Measurements from ENCODE around the gene NUTF2. TPM values are rescaled to one million over a fixed set of nuclear protein-coding genes. Genes with fewer than 3 reads are reported as not detected.
"Not testable (repeated sequence)": the region's sequence is repeated elsewhere in the genome, so short reads cannot be mapped to it uniquely, and the experiment has no call there.

Gene NUTF2
- total RNA-seq, 1 donor from 2014 or later = 131 TPM

GRCh38 chr16:67825906-67826305, 20.8 kb upstream of the NUTF2 start:
- TF ChIP-seq POLR2AphosphoS5 (IDR thresholded peaks at IDR 0.05; ENCODE audit: insufficient read depth in 1 of 2, low read depth in 1 of 2) = no peak
- intact Hi-C loops (cut with DNase I) = no loop called here
- no peak overlapping the region for H3K27ac ChIP-seq
- DNase-seq (ENCODE audit: extremely low spot score in 2 of 2) = no peak
- no peak overlapping the region for H3K4me3 ChIP-seq
- no peaks in the 10 kb centered on the region for H3K27me3 ChIP-seq
- no peaks in the 10 kb centered on the region for H3K4me1 ChIP-seq
- peaks cover 0 to 29% of the 10 kb centered on the region in 2 donors for H3K36me3 ChIP-seq
- no peaks in the 10 kb centered on the region for H3K9me3 ChIP-seq

DNA sequence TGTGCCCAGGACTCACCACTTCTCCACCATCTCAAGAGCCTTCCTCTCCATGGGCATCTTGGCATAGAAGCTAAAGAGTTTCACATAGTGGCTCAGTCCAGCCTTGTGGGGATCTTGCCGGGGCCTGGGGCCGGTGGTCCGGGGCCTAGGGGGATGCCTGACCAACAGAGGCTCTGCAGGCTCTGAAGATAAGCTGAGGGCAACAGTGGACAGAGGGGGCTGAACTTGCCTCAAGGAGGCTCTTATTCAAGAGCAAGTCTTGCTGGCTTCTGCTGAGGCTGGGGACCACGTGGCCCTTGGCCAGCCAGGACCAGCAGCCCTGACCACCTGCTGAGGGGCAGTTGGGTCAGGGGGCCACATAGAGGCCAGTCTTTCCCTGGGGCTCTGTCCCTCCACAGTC, 18.1 kb upstream of the NUTF2 start:
- intact Hi-C loops (cut with DNase I) = no loop called here

DNA sequence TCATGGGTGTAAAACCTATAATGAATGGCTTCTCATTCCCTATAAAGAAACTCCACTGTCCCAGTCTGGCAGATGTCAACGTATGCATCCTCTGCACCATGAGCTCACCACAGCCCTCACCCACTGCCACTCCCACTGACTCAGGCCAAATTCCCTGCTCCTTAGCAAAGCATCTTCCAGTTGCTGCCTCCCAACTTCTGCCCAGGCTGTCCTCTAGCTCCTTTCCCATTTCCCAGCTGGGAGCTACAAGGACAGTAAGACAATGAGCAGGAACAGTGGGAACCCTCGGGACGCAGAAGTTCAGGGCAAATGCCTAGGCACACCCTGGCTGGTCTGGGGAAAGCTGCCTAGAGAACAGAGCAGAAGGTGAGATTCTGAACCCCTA, 13.7 kb upstream of the NUTF2 start:
- H3K4me1 ChIP-seq = peaks cover 20% of the 10 kb centered on the region
- H3K27me3 ChIP-seq = no peaks in the 10 kb centered on the region
- H3K27ac ChIP-seq = peak overlapping the region; percentile 24
- intact Hi-C loops (cut with DNase I) = no loop called here
- no peak for DNase-seq (ENCODE audit: extremely low spot score in 2 of 2)
- peak overlapping the region; percentile 64 to 70 for H3K4me3 ChIP-seq
- H3K36me3 ChIP-seq = peaks cover 0 to 32% of the 10 kb centered on the region in 2 donors
- no peak for TF ChIP-seq POLR2A (IDR thresholded peaks at IDR 0.05)
- TF ChIP-seq POLR2AphosphoS5 (IDR thresholded peaks at IDR 0.05; ENCODE audit: insufficient read depth in 1 of 2, low read depth in 1 of 2) = no peak
- no peak for TF ChIP-seq CTCF (IDR thresholded peaks at IDR 0.05)
- no peaks in the 10 kb centered on the region for H3K9me3 ChIP-seq

More for the DNA sequence above, 18.1 kb upstream of the NUTF2 start:
- no peaks in the 10 kb centered on the region for H3K9me3 ChIP-seq
- no peak overlapping the region for H3K27ac ChIP-seq
- H3K4me1 ChIP-seq = peaks cover 13% of the 10 kb centered on the region
- TF ChIP-seq CTCF (IDR thresholded peaks at IDR 0.05) (no peak), POLR2AphosphoS5 (IDR thresholded peaks at IDR 0.05; ENCODE audit: insufficient read depth in 1 of 2, low read depth in 1 of 2) (no peak), POLR2A (IDR thresholded peaks at IDR 0.05) (no peak)
- peaks cover 0 to 43% of the 10 kb centered on the region in 2 donors for H3K36me3 ChIP-seq
- no peak overlapping the region for H3K4me3 ChIP-seq
- H3K27me3 ChIP-seq = no peaks in the 10 kb centered on the region
- DNase-seq (ENCODE audit: extremely low spot score in 2 of 2) = no peak

- H3K9me3 ChIP-seq = no peaks in the 10 kb centered on the region
- H3K36me3 ChIP-seq = peaks cover 0 to 32% of the 10 kb centered on the region in 2 donors
- DNase-seq (ENCODE audit: extremely low spot score in 2 of 2) = no peak
- H3K4me3 ChIP-seq = peak overlapping the region; percentile 64 to 70
- TF ChIP-seq POLR2AphosphoS5 (IDR thresholded peaks at IDR 0.05; ENCODE audit: insufficient read depth in 1 of 2, low read depth in 1 of 2) (peak; percentile 82 to 92), POLR2A (IDR thresholded peaks at IDR 0.05) (peak in 1 of 2 donors; percentile 49), CTCF (IDR thresholded peaks at IDR 0.05) (no peak)
- H3K27me3 ChIP-seq = no peaks in the 10 kb centered on the region
- peak overlapping the region; percentile 24 for H3K27ac ChIP-seq
- H3K4me1 ChIP-seq = peaks cover 20% of the 10 kb centered on the region
- intact Hi-C loops (cut with DNase I) = no loop called here
Measured at GRCh38 chr16:67833415-67834241, 13.1 kb upstream of the NUTF2 start.

DNA sequence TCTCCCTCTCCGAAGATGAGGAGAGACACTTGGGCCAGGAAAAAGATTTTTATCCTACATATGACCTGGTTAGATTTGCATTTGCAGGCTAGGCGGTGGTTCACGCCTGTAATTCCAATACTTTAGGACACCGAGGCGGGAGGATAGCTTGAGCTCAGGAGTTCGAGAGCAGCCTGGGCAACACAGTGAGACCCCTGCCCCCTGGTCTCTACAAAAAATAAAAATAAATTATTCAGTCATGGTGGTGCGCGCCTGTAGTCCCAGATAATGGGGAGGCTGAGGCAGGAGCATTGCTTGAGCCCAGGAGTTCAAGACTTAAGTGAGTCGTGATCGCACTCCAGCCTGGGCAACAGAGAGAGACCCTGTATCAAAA, 12.5 kb upstream of the NUTF2 start:
- peak overlapping the region; percentile 64 to 70 for H3K4me3 ChIP-seq
- H3K27ac ChIP-seq = peak overlapping the region; percentile 24
- no peaks in the 10 kb centered on the region for H3K9me3 ChIP-seq
- TF ChIP-seq CTCF (IDR thresholded peaks at IDR 0.05) = no peak
- TF ChIP-seq POLR2AphosphoS5 (IDR thresholded peaks at IDR 0.05; ENCODE audit: insufficient read depth in 1 of 2, low read depth in 1 of 2) = no peak
- H3K27me3 ChIP-seq = no peaks in the 10 kb centered on the region
- intact Hi-C loops (cut with DNase I) = no loop called here
- H3K36me3 ChIP-seq = peaks cover 0 to 31% of the 10 kb centered on the region in 2 donors
- H3K4me1 ChIP-seq = peaks cover 20% of the 10 kb centered on the region
- no peak for DNase-seq (ENCODE audit: extremely low spot score in 2 of 2)

GRCh38 chr16:67837190-67837589, 9.5 kb upstream of the NUTF2 start:
- H3K36me3 ChIP-seq; DNase-seq (ENCODE audit: extremely low spot score in 2 of 2); H3K27me3 ChIP-seq; intact Hi-C loops (cut with DNase I); H3K9me3 ChIP-seq; H3K27ac ChIP-seq; H3K4me3 ChIP-seq: not testable (repeated sequence)
- peaks cover 23% of the 10 kb centered on the region for H3K4me1 ChIP-seq

Data from vagina (tissue), 2 donors.